Mucosa of gallbladder (tissue), 1 donor: ENCODE data around the gene SHOC2. TPM values are rescaled to one million over a fixed set of nuclear protein-coding genes. Genes with fewer than 3 reads are reported as not detected.
"Not testable (repeated sequence)": the region's sequence is repeated elsewhere in the genome, so short reads cannot be mapped to it uniquely, and the experiment has no call there.

Experiments used
- DNase-seq: peaks from one replicate; pipeline ENCODE4 v3.0.0-alpha.2; 2020; ENCODE audit warnings: low spot score
- total RNA-seq: library from RNA; stranded (reverse); gene quantifications from one replicate; pipeline ENCODE4 v1.2.1, GENCODE V29; 2021
- donor health status: DM: no; HTN: no; CAD: no.

SHOC2 gene
- total RNA-seq, 1 donor from 2014 or later: 75.1 TPM

DNA sequence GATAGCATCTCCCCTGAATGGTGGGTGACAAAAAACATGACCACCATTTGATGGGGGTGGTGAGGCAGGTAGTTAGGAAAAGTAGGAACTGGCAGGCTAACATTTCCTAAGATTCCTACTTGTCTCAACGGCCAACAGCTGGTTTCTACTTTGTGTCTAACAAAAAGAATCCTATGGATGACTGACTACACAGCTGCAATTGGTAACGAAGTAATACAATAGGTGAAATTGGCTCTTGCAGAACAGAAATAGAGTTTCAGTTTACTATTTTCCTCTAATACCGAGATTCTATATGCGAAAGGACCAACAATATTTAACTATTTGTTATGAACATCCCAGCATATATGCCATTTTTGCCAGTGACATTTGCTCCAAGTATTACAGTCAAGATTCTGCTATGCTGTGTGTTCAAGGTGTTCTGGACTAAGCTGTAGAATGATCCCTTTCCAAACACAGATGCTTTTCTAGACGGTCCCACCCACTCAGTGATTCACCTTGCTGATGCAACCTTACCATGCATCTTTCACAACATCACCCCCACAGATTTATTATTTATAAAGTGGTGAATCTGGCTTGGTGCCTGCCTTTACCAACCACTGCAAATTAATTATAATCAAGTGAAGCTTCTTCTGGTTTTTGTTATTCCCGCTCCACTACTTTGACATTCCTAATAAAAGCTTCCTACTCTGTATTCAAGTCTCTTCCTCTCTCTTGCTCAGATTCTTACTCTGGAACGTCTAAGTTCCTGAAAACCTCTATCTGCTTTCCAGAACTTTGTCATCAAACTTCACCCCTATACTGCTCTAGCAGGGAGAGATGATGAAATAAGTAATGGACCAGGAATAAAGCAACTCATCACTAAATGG lies 17.2 kb upstream of the SHOC2 start:
- DNase-seq: no peak

DNA sequence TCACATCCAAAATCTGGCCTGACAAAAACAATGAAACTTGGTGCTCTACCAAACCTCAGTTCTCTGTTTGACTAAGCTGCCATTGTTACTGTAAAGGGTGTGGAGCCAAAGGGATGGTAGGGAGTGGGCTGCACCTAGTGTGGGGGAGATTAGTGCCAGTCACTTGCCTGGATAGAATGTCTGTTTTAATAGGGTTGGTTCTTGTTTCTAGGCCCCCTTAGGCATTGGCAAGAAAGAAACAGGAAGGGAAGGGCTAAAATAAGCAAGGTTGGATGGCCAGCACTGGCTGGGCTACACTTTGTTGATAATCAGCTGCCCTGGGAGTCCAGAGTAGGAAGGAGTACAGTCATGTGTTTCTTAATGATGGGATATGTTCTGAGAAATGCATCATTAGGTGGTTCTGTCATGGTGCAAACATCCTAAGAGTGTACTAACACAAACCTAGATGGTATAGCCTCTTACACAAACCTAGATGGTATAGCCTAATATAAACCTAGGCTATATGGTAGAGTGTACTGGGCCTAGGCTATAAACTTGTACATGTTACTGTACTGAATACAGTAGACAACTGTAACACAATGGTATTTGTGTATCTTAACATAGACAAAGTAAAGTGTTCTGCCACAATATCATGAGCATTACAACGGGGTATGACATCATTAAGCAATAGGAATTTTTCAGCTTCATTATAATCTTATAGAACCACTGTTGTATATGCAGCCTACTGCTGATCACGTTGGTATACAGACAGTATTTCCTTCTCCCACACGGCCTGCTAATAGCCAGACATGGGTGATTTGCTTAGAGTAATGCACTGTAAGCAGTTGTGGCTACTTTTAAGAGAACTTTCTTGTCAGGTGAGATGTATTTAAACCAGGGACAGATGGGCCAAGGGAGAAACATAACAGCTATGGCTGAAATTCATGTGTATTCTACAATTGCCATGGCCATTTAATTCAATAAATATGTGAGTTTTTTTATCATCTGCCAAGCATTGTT lies 15.8 kb upstream of the SHOC2 start:
- no peak for DNase-seq

GRCh38 chr10:110910138-110910537 lies 9.3 kb upstream of the SHOC2 start:
- DNase-seq: no peak

- no peak for DNase-seq
Observed at GRCh38 chr10:110912374-110912773, 7.0 kb upstream of the SHOC2 start.

DNA sequence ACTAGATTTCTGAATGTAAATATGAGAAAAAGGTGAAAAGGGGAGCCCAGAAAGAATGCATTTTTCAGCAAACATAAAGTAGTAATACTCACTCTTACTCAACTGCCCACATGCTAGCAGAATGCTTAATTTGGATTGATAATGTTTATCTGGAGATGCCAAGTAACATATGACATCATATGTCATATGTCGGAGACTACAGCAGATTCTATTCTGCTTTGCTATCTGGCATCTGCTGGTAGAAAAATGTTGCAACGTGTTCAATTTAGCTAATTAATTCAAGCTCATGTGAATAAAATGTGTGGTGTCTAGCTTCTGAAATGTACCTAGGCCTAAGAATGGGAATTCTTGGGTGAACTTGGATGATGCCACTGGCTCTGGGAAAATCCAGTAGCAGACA lies 5.0 kb upstream of the SHOC2 start:
- no peak for DNase-seq

DNA sequence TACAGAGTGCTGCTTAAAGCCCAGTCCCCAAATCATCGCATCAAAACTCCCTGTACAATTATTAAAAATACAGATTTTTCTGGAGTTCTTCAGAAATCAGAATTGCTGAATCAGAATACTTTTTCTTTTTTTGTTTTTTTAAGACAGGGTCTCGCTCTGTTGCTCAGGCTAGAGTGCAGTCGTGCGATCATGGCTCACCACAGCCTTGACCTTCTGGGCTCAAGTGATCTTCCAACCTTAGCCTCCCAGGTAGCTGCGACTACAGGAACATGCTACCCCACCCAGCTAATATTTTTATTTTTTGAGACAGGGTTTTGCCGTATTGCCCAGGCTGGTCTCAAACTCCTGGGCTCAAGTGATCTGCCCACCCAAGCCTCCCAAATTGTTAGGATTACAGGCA lies 4.4 kb upstream of the SHOC2 start:
- no peak for DNase-seq

DNA sequence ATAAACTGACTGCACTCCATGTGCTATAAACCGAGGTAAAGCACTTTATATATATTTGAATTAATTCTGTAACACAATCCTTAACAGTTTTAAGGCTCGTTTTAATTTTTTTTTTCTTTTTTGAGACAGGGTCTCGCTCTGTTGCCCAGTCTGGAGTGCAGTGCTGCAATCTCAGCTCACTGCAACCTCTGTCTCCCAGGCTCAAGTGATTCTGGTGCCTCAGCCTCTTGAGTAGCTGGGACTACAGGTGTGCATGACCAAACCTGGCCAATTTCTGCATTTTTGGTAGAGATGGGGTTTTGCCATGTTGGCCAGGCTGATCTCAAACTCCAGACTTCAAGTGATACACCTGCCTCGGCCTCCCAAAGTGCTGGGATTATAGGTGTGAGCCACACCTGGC lies 3.8 kb upstream of the SHOC2 start:
- DNase-seq: not testable (repeated sequence)

DNA sequence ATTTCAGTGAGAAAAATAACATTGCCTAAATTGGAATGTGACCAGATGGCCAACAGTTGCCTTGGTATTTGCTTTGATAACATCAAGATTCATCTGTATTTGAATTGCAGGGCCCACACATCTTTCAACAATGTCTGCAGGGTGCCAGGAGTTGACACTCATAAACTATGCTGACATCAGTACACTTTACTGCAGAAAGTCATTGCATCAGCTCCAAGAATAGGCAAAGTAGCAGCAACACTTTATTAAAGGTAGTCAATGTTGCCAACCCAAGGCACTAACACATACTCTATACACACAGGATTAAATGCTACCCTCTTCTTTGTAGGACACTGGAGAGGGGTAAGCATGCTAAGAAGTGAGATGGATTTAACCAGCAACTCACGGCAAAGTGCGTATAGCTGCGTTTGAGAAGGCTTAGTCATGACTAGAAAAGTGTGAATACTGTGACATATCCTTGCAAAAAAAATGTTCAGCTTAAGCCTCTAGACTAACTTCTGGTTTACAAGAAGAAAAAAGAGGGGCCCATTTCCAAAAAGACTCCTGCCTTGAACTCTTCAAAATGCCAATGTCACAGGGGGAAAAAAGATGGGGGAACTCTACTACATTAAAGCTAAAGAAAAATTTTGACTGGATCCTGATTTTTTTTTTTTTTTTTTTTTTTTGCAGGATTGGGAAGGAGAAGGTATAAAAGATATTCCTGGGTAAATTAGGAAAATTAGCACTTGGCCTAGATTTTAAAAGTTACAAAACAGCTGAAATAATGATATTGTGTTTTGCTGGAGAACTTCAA lies 2.7 kb upstream of the SHOC2 start:
- no peak for DNase-seq

- DNase-seq: peak; percentile 96
Observed at GRCh38 chr10:110918269-110918642, 1.1 kb upstream of the SHOC2 start.

DNA sequence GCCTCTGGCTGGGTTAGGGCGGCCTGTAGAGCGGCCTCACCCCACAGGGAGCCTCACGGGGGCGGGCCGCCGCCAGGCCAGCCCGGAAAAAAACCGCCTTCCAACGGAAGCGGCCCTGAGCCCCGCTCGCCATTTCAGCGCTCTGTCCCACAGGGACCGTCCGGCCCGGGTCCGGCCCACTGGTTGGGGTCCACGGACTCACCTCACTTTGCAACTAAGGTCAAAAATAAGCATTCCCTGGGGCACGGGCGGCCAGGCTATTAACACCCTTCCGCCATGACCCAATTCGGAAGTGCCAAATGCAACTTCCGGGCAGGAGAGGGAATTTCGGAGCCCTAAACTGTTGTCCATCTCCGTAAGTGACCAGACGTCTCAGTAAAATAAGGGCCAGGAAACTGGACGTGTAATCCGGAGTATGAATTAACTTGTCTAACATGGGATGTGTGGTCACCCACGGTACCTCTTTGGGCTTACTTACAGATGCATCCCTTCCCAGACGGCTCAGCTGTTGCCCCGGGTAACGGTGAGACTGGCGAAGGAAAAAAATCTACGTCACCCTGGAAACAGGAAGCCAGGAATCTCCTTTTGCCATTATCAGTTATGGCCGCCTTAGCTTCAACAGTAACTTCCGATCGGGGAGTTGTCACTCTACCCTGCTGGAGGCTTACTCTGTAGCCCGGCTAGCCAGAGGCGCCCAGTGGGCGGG lies 608 bp upstream of the SHOC2 start, which contains the start of gene BBIP1:
Gene BBIP1 (minus strand): TSS at position 538 of the 706 bp plus-strand sequence. CDS start 1,023 bp downstream, outside the sequence.
- no peak for DNase-seq

- peak; percentile 18 for DNase-seq
Observed at GRCh38 chr10:110919971-110920881, 822 bp downstream of the SHOC2 start.

DNA sequence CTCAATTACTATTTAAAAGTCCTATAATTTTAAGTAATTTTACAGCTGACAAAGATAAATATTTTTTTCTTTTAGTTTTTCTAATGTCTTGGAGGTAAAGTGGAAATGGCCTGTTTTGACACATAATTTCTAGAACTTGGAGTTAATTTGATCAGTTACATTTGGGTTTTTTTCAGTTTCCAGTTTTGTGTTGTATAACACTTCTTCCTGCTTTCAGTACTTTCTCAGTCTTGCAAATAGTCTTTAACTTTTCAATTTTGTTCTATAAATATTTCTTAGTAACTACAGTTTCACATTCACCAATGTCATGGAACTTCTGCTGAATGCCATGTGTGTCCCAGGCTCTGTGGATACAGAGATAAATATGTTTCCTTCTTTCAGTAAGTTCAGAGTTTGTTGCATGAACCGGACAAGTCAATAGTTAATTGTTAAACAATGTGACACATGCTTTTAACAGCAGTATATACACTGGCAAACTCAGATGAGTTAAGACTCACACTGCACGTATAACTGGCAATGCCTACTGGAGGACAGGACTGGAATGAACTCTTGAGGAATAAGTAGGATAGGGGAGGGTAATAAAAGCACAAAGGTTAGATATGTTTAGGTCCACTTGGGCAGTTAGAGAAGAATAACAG lies 4.6 kb downstream of the SHOC2 start:
- DNase-seq: no peak

DNA sequence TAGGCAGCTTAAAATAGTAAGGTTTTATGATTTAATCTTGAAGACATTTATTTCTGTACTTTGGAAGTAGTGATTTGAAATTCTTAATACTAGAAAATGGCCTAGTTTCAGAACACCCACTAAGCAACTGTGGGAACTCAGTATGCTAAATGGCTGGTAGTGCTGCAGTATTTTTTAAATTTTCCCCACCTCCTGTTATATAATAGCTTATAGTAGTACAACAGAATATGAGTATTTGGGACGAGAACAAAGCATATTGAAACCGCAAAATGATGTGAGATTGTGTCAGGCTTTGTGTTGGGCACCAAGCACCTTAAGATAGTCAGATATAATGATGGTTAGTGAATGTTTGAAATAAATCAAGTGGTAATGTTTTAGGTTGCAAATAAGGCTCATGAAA lies 8.1 kb downstream of the SHOC2 start:
- no peak for DNase-seq

DNA sequence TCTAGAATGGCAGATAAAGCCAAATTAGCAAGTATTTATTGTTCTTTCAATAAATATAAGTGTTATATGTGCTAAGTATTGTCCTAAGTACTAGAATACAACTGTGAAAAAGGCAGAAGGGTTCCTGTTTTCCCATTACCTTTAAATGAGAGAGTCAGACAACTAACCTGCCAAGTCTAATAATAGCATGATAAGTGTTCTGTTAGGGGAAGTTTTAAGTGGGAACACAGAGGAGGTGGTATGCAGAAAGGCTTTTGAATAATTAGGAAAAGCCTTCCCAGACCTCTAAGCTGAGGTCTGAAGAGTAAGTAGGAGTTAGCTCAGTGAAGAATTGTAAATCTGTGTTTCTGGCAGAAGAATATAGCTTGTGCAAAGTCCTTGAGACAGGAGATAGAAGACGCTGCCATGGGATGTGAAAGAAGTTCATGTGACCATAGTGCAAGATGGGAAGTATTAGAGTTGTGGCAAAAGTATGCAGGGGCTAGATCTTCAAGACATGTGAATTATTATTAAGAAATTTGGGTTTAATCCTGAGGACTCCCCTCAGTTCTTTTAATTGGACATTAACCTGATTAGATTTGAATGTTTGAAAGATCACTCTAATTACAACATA lies 12.5 kb downstream of the SHOC2 start:
- no peak for DNase-seq

DNA sequence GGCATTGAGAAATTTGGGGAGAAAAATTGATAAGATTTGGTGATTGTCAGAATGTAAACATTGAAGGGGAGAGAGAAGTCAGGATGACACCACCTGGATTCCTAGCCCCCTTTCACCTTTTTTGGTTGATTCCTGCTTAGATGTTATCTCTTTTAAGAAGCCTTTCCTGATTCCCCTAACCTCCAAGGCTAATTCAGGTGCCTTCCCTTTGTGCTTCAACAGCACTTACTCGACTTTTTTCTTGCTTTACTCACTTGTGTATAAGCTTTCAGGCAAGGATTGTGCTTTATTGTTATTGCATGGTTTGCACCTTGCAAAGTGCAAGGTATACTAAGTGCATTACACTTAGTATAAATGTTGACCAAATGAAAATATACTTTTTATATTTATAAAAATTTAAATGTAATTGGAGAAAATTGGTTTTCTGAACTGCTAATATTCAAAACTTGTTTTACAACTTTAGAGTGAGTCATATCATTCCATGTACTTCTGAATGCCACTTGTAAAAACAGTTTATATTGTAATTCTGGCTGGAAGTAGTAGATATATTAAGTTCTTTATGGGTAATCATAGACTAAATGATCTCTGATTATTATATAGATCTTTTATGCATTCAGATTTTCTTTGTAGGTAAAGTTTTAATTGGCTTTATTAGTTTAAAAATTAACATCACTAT lies 13.2 kb downstream of the SHOC2 start:
- no peak for DNase-seq

- DNase-seq: no peak
Observed at GRCh38 chr10:110936757-110937156, 17.4 kb downstream of the SHOC2 start.

DNA sequence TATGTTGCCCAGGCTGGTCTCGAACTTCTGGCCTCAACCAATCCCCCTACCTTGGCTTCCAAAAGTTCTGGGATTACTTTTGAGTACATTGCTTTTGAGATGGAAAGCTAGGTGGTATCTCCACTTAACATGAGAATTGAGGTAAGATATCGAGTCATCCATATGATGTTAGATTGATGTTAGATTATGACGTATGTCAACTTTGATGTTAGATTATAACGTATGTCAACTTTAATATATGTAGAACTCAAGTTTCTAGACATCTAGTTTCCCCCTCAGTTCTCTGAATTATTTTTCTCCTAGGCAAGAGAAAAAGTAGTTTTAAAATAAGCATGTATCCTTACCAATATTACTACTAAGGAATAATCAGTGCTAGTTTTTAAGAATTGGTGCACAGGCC lies 20.0 kb downstream of the SHOC2 start:
- no peak for DNase-seq

- DNase-seq: no peak
Observed at GRCh38 chr10:110944792-110945396, 25.5 kb downstream of the SHOC2 start.
